Fibroblast of skin of right quadriceps (primary cell): ENCODE measurements around the gene PLA1A.
"Not testable (repeated sequence)": the region's sequence is repeated elsewhere in the genome, so short reads cannot be mapped to it uniquely, and the experiment has no call there.

Experiments used
- DNase-seq: peaks from one replicate; pipeline ENCODE4 v3.0.0-alpha.2; 2013

PLA1A gene

GRCh38 chr3:119597548-119598288 is at the start of gene PLA1A:
TSS of gene PLA1A (plus strand) at chr3:119597885. CDS start at chr3:119597914, 29 bp downstream.
- no peak for DNase-seq

GRCh38 chr3:119548341-119548740 is 49.3 kb upstream of the PLA1A start:
- DNase-seq: no peak

DNA sequence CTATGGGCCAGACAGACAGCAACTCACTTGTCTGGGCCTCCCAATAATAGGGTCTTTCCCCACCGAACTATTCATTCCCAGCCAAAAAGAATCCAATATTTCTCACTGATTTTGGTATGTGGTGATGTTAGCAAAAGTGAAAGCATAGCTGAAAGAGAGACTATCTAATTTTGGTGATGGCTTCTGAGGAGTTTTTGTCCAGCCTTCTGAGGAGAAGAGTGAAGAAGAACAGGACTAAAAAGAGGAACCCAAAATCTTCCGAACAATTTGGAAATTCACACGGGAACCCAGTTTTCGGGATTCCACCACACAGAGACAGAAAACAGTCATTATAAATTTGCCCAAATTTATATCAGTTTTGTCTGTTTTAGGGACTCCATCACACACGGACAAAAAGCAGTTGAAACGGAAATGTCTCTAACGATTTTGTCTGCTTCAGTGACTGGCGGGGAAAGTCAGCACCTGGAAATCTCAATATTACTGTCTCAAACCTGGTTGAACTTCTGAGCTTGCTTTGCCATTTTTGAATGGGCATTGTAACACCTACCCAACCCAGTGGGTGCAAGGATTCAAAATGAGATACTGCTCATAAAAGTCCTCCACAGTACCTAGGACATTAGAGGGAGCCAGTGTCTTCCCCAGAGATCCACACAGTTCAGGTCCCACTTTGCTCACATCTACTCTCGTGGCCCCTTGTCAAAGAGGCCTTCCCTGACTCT is 47.3 kb upstream of the PLA1A start:
- DNase-seq: no peak

GRCh38 chr3:119551598-119551997 is 46.1 kb upstream of the PLA1A start:
- no peak for DNase-seq

DNA sequence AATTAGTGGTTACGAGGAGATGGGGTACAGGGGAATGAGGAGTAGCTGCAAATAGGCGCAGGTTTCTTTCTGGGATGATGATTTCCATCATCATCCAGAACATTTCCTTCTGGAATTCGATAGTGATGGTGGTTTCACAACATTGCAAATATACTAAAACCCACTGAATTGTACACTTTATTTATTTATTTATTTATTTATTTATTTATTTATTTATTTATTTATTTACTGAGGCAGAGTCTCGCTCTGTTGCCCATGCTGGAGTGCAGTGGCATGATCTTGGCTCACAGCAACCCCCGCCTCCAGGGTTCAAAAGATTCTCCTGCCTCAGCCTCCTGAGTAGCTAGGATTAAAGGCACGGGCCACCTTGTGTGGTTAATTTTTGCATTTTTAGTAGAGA is 44.8 kb upstream of the PLA1A start:
- DNase-seq: not testable (repeated sequence)

GRCh38 chr3:119553823-119554415 is 43.8 kb upstream of the PLA1A start:
- no peak for DNase-seq

DNA sequence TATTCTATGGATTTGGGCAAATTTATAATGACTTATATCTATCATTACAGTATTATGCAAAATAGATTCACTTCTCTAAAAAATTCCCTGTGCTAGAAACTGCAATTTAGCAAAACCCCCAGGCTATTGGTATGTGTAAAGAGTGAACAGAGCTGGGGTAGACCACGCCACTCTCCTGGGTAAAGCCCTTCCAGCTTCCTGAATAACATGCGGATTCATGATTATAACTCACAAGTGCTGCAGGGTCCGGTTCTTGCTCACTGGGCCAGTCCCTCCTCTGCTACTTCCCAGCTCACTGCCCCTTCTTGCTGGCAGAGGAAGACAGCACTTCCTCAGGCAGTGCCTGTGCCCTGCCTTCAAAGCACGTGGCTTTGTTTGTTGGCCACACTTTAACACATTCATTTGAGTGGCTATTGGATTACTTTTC is 42.4 kb upstream of the PLA1A start:
- no peak for DNase-seq

- no peak for DNase-seq
Observed at GRCh38 chr3:119555929-119556328, 41.8 kb upstream of the PLA1A start.

GRCh38 chr3:119557192-119557876 is 40.4 kb upstream of the PLA1A start:
- no peak for DNase-seq

DNA sequence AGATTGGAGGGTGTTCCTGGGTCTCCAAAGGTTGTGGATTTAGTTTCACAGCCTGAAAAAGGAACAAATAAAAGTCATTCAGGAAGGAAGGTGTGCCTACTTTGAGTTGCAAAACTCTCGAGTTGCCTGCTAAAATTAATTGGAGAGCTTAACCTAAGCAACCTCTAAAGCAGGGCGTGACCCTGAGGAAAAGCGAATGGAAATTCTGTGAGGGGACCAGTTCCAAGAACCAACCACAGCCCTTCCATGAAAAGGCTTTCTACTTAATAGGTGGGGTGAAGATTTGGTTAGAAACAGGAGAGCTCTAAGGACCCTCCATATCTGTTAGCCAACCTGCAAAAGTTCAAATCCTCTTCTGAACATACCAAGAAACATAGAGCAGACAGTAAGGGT is 39.8 kb upstream of the PLA1A start:
- no peak for DNase-seq

DNA sequence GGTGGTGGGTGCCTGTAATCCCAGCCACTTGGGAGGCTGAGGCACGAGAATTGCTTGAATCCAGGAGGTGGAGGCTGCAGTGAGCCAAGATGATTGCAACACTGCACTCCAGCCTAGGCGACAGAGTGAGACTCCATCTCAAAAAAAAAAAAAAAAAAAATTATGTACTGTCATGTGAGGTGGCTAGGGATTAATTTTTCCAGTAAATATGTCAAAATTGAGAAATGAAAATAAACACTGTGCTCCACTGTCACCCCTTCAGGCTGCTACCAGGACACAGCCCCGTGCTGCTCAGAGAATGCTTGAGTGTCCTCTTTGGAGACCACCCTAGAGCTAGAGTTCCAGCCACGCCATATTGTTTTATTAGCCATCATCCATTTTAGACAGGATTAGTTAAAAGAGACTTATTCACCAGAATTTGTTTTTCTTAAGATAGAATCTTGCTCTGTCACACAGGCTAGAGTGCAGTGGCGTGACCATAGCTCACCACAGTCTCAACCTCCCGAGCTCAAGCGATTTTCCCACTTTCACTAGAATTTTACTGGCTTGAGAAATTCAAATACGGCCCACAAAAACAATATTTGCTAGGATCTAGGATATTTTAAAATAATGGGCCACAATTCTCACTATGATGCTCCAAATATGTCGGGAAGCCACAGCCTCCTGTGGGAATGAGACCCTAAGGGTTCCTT is 38.9 kb upstream of the PLA1A start:
- DNase-seq: no peak

DNA sequence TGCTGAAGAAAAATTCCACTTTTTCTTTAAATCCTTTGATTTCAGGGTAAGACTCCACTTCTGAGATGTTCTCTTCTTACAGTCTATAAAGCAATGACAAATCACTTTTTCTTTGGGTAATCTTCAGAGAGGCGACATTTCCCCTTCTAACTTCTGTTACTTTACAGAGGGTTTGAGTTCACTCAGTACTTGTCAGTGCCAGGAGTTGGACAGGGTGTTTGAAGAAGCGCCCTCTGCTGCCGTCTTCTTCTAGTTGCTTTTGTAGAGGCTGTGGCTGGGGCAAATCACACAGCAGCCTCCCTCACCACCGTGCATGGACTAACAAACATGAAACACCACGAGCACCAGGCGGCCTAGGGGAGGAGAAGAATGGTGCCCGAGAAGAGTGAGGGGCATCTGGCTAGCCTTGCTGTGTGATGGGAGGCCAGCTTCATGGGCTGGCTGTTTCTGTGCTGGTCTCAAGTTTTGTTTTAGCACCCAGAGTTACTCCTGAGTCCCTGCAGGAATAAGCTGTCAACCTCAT is 38.2 kb upstream of the PLA1A start, which contains the start of gene CD80:
CD80 (minus strand) TSS at position 174 of the 523 bp plus-strand sequence. CDS start 1,886 bp downstream, outside the sequence.
- DNase-seq: peak; percentile 27

- no peak for DNase-seq
Observed at GRCh38 chr3:119560160-119560559, 37.5 kb upstream of the PLA1A start.

DNA sequence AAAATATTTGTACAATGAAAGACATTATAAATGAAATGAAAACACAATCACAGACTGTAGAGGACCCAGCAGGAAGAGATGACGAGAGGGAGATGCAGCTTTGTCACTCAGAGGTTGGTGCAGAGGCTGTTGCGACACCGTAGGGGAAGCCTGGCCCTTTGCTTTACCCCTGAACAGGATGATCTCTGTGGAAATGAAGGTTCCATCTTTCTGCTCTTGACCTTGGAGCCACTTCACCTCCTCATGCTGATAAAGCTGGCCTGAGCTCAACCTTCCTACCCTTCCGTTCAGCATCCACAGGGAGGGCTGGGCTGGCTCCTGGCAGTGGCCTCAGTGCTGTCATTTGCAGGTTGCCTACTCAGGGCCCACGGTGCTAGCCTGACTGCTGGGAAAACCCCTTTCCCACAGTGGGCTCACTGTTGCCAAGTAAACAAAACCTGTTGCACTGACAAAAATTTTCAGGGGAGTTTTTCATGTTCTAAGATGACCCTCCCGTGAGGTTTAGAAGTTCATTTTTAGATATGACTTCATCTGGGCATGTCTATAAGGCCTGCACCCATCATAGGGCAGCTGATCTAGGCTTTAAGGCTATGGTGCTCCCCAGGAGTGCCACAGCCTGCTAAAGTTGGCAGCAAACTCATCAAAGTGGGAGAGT is 35.3 kb upstream of the PLA1A start:
- no peak for DNase-seq

GRCh38 chr3:119563334-119563733 is 34.4 kb upstream of the PLA1A start:
- DNase-seq: not testable (repeated sequence)

DNA sequence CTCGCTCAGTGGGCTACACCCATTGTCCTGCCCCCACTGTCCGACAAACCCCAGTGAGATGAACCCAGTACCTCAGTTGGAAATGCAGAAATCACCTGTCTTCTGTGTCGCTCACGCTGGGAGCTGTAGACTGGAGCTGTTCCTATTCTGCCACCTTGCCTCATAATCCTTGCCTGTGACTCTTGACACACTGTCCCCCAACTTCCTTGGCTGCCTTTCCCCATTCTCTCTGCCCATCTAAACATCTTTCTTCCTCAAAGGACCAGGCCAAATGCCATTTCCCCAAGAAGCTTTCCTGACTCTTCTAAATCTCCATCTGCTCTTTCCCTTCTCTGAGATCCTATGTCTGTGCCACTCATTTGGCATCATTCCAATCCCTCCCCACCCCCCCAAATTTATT is 28.5 kb upstream of the PLA1A start:
- no peak for DNase-seq

- no peak for DNase-seq
Observed at GRCh38 chr3:119570229-119570628, 27.5 kb upstream of the PLA1A start.

DNA sequence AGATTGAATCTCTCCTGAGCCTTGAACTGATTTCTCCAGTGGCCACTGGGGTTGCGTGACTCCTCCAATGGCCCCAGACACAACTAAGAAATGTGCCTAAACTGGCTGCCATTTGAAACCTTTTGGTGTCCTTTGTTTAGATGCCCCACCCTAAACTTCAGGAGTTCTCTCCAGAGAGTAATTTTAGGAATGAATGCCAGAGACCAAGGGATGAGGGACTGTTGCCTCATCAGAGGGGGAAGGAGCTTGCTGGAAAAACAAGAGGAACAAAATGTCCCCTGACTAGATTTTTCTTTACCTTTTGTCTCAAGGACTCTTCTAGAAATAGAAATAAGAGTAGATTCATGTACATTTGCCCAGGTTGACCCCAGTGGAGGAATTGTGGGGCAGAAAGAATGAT is 26.5 kb upstream of the PLA1A start:
- no peak for DNase-seq

DNA sequence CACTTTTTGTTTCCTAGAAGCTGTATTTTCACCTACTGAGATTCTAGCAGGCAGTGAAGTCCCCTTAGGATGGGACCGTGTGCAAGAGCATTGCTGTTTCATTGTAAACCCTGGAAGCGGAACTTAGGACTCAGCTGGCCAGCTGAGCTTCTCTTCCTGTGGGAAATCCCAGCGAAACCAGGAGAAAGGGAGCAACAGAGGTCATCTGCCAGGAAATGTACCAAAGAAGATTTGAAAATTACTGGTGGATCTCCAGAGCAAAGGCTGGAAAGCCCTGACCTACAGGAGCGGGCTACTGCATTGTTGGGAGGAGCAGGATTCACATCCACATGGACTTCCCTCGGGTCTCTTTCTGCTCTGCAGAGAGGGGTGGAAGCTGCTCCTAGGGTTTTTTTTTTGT is 26.0 kb upstream of the PLA1A start:
- no peak for DNase-seq

DNA sequence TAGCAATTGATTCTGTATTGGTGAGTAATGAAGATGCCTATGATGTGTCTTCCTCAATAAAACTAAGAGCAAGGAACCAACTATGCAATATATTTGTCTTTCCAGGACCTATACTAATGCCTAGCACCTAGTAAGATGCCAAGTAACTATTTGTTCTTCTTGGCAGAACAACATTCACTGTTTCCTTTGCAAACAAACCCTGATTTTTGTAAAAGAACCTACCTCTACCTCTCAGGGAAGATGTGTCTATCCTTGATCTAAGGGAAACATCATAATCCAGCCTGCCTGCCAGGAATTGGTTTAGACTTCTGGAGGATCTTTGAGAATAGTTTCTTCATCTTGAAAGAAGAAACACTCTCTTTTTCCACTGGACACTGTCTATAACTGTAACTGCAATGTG is 22.2 kb upstream of the PLA1A start:
- DNase-seq: no peak

GRCh38 chr3:119579366-119580066 is 18.2 kb upstream of the PLA1A start, which contains the start of gene ADPRH:
TSS of gene ADPRH (plus strand) at chr3:119579492. CDS start at chr3:119582170, 2,678 bp downstream.
- DNase-seq: peak; percentile 65
